ENCODE measurements around the gene OR51S1. TPM values are rescaled to one million over a fixed set of nuclear protein-coding genes. Genes with fewer than 3 reads are reported as not detected.

OR51S1 gene
- total RNA-seq, 1 experiment from 2014 or later, result not detected

DNA sequence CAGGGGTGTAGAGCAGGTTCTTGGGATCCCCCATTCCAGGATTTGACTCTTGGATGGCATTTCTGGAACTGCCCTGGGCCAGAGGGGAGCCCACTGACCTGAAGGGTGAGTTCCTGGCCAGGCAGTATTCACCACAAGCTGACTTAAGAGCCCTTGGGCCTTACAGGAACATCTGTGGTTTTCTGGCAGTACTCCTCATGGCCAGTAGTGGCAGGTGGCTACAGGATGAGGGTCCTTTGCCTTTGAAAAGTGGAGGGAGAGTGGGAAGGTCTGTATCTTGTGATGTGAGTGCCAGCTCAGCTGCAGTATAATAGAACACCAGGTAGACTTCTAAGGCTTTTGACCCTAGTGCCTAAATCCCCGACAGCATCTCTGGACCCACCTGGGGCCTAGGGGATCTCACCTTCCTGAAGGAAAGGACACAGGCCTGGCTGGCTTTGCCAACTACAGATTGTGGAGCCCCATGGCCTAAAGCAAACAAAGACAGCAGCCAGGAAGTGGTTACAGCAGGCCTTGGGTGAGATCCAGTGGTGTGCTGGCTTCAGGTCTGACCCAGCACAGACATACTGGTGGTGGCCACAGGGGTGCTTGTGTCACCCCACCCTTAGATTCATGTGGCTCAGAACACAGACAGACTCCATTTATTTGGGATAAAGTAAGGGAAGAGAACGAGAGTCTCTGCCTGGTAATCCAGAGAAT lies 9.0 kb downstream of the OR51S1 start:
- Histone ChIP-seq H3K4me1 (ENCODE audit: control insufficient read depth, insufficient read depth, low read length) (no peaks in the 10 kb centered on the region), H3K4me3 (ENCODE audit: low read depth in 2 of 2, low read length in 2 of 2) (no peak overlapping the region), H3K27me3 (ENCODE audit: control insufficient read depth, insufficient read depth, low read length) (no peaks in the 10 kb centered on the region), H3K36me3 (ENCODE audit: control insufficient read depth, insufficient read depth, low read length) (no peaks in the 10 kb centered on the region), H3K27ac (ENCODE audit: low read length) (no peak overlapping the region), H3K9me3 (ENCODE audit: control insufficient read depth, insufficient read depth, low read depth, low read length) (no peaks in the 10 kb centered on the region)
- in situ Hi-C loops (cut with HindIII; ENCODE audit: low pct_unique_long_range_greater_than_20kb, low sequenced_read_pairs) (no loop called here), intact Hi-C loops (cut with micrococcal nuclease; ENCODE audit: unreplicated experiment) (no loop called here)
- no peak for DNase-seq (ENCODE audit: low read depth, low spot score)
- CTCF ChIA-PET, result no interaction called here
- no peak for ATAC-seq
- POLR2A ChIA-PET, result no interaction called here
- no TSS peak for BruUV-seq (replicated peaks)
- TF ChIP-seq POLR2AphosphoS5 (IDR thresholded peaks at IDR 0.05; ENCODE audit: low read depth, low read length) (no peak), TCF7L2 (IDR thresholded peaks at IDR 0.05; ENCODE audit: low read depth, low read length) (no peak), SIN3A (IDR thresholded peaks at IDR 0.05; ENCODE audit: borderline replicate concordance, insufficient read depth, low read depth, low read length) (no peak)
- TF ChIP-seq, protein P1, sequence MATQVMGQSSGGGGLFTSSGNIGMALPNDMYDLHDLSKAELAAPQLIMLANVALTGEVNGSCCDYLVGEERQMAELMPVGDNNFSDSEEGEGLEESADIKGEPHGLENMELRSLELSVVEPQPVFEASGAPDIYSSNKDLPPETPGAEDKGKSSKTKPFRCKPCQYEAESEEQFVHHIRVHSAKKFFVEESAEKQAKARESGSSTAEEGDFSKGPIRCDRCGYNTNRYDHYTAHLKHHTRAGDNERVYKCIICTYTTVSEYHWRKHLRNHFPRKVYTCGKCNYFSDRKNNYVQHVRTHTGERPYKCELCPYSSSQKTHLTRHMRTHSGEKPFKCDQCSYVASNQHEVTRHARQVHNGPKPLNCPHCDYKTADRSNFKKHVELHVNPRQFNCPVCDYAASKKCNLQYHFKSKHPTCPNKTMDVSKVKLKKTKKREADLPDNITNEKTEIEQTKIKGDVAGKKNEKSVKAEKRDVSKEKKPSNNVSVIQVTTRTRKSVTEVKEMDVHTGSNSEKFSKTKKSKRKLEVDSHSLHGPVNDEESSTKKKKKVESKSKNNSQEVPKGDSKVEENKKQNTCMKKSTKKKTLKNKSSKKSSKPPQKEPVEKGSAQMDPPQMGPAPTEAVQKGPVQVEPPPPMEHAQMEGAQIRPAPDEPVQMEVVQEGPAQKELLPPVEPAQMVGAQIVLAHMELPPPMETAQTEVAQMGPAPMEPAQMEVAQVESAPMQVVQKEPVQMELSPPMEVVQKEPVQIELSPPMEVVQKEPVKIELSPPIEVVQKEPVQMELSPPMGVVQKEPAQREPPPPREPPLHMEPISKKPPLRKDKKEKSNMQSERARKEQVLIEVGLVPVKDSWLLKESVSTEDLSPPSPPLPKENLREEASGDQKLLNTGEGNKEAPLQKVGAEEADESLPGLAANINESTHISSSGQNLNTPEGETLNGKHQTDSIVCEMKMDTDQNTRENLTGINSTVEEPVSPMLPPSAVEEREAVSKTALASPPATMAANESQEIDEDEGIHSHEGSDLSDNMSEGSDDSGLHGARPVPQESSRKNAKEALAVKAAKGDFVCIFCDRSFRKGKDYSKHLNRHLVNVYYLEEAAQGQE (IDR thresholded peaks at IDR 0.05; ENCODE audit: insufficient read depth in 1 of 2, low read depth in 2 of 2, low read length in 1 of 2), result no peak
- TF ChIP-seq, protein P2, sequence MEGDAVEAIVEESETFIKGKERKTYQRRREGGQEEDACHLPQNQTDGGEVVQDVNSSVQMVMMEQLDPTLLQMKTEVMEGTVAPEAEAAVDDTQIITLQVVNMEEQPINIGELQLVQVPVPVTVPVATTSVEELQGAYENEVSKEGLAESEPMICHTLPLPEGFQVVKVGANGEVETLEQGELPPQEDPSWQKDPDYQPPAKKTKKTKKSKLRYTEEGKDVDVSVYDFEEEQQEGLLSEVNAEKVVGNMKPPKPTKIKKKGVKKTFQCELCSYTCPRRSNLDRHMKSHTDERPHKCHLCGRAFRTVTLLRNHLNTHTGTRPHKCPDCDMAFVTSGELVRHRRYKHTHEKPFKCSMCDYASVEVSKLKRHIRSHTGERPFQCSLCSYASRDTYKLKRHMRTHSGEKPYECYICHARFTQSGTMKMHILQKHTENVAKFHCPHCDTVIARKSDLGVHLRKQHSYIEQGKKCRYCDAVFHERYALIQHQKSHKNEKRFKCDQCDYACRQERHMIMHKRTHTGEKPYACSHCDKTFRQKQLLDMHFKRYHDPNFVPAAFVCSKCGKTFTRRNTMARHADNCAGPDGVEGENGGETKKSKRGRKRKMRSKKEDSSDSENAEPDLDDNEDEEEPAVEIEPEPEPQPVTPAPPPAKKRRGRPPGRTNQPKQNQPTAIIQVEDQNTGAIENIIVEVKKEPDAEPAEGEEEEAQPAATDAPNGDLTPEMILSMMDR (IDR thresholded peaks at IDR 0.05), result no peak

DNA sequence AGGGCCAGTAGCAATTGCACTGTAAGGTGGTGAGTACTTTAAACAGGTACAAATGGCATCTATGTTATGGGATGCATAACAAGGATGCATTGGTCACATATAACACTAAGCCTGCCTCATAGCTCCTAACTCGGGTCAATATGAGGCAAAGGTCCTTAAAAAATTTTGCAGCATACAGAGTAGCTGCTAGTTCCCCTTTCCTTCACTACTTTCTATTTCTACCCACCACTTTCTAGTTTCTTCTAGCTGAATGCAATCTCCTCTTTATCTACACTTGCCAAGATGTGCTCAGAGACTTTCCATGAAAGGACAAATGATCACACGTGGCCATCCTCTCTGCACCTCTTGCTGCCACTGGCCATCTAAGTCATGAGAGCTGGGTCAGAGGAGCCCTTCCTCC lies 18.1 kb downstream of the OR51S1 start:
- intact Hi-C loops (cut with micrococcal nuclease; ENCODE audit: unreplicated experiment) (no loop called here), in situ Hi-C loops (cut with HindIII; ENCODE audit: low pct_unique_long_range_greater_than_20kb, low sequenced_read_pairs) (no loop called here)
- ATAC-seq, result no peak
- H3K4me3 ChIP-seq (ENCODE audit: low read depth in 2 of 2, low read length in 2 of 2), result no peak overlapping the region
- CTCF ChIA-PET, result no interaction called here
- H3K27me3 ChIP-seq (ENCODE audit: control insufficient read depth, insufficient read depth, low read length), result no peaks in the 10 kb centered on the region
- POLR2A ChIA-PET, result no interaction called here
- TF ChIP-seq, protein P2 (IDR thresholded peaks at IDR 0.05), result no peak
- no peak for TF ChIP-seq POLR2AphosphoS5 (IDR thresholded peaks at IDR 0.05; ENCODE audit: low read depth, low read length)
- TF ChIP-seq TCF7L2 (IDR thresholded peaks at IDR 0.05; ENCODE audit: low read depth, low read length), result no peak
- no peak for TF ChIP-seq SIN3A (IDR thresholded peaks at IDR 0.05; ENCODE audit: borderline replicate concordance, insufficient read depth, low read depth, low read length)
- TF ChIP-seq, protein P1 (IDR thresholded peaks at IDR 0.05; ENCODE audit: insufficient read depth in 1 of 2, low read depth in 2 of 2, low read length in 1 of 2), result no peak
- BruUV-seq (replicated peaks), result no TSS peak
- H3K4me1 ChIP-seq (ENCODE audit: control insufficient read depth, insufficient read depth, low read length), result no peaks in the 10 kb centered on the region
- no peak overlapping the region for H3K27ac ChIP-seq (ENCODE audit: low read length)
- no peak for DNase-seq (ENCODE audit: low read depth, low spot score)
- no peaks in the 10 kb centered on the region for H3K36me3 ChIP-seq (ENCODE audit: control insufficient read depth, insufficient read depth, low read length)
- H3K9me3 ChIP-seq (ENCODE audit: control insufficient read depth, insufficient read depth, low read depth, low read length), result no peaks in the 10 kb centered on the region
